K562 (cell line): ENCODE results near the gene EGF. TPM values are rescaled to one million over a fixed set of nuclear protein-coding genes. Genes with fewer than 3 reads are reported as not detected.
A peak's percentile ranks its signal among the peaks of the same experiment; 100 is the strongest.

Source experiments
- ARHGAP35 ChIP-seq: fragments of 450-650 bp; IDR thresholded peaks from 2 replicates; pipeline ENCODE4 v1.6.1; 2018; ENCODE audit not compliant: partially characterized antibody
- BCOR ChIP-seq: fragments of 450-650 bp; IDR thresholded peaks from 2 replicates; pipeline ENCODE4 v1.6.1; 2016
- CREB1 ChIP-seq, 2 experiments: sonication (generic) in 1 of 2; formaldehyde crosslinking in 1 of 2; IDR thresholded peaks; 2 replicates each; pipeline versions ENCODE4 v1.6.1 to v1.8.0; 2012 to 2022; ENCODE audit warnings: inconsistent platforms in 1 of 2, mild to moderate bottlenecking in 1 of 2, missing genetic modification reagents in 1 of 2, moderate library complexity in 1 of 2
- CREM ChIP-seq: IDR thresholded peaks from 2 replicates; pipeline ENCODE4 v1.6.1; 2014; ENCODE audit warnings: antibody characterized with exemption, low read depth
- CTBP1 ChIP-seq: fragments of 450-650 bp; IDR thresholded peaks from 2 replicates; pipeline ENCODE4 v1.6.1; 2016; ENCODE audit warnings: borderline replicate concordance
- EGR1 ChIP-seq: fragments of 450-650 bp; conservative IDR thresholded peaks from 2 replicates; pipeline ENCODE4 v1.6.1; 2017; ENCODE audit warnings: mild to moderate bottlenecking
- GTF2E2 ChIP-seq: fragments of 200-800 bp; sonication (Bioruptor generic); IDR thresholded peaks from 2 replicates; pipeline ENCODE4 v1.6.1; 2016; ENCODE audit warnings: missing genetic modification characterization, missing compliant biosample characterization
- HBP1 ChIP-seq: fragments of 450-650 bp; formaldehyde crosslinking; IDR thresholded peaks from 2 replicates; pipeline ENCODE4 v1.4.0; 2022; ENCODE audit warnings: missing genetic modification characterization
- HDAC1 ChIP-seq, 2 experiments: fragments of 450-650 bp; IDR thresholded peaks; 2 replicates each; pipeline ENCODE4 v1.6.1; 2016 to 2017; ENCODE audit warnings: inconsistent platforms in 1 of 2, mild to moderate bottlenecking in 1 of 2, moderate library complexity in 1 of 2
- MXI1 ChIP-seq: IDR thresholded peaks from 2 replicates; pipeline ENCODE4 v1.6.1; 2011; ENCODE audit warnings: low read depth, mild to moderate bottlenecking, improper control_type of control experiment, low read length
- MYNN ChIP-seq, 2 experiments: sonication (generic); formaldehyde crosslinking in 1 of 2; IDR thresholded peaks; 2 replicates each; pipeline versions ENCODE4 v1.5.0 to v1.6.1; 2016 to 2020; ENCODE audit warnings: antibody characterized with exemption in 1 of 2, missing genetic modification reagents in 1 of 2
- PCBP2 ChIP-seq: fragments of 200-400 bp; formaldehyde crosslinking; IDR thresholded peaks from 2 replicates; pipeline ENCODE4 v1.6.1; 2018; ENCODE audit warnings: low read length, low read depth, mild to moderate bottlenecking, moderate library complexity; ENCODE audit not compliant: poor library complexity, severe bottlenecking
- PTBP1 ChIP-seq: fragments of 200-400 bp; formaldehyde crosslinking; IDR thresholded peaks from 2 replicates; pipeline ENCODE4 v1.6.1; 2017; ENCODE audit warnings: low read depth, low read length
- RBFOX2 ChIP-seq: fragments of 200-400 bp; formaldehyde crosslinking; IDR thresholded peaks from 2 replicates; pipeline ENCODE4 v1.6.1; 2017; ENCODE audit warnings: low read depth, mild to moderate bottlenecking, low read length, moderate library complexity
- RBM22 ChIP-seq: fragments of 200-400 bp; formaldehyde crosslinking; IDR thresholded peaks from 2 replicates; pipeline ENCODE4 v1.6.1; 2018; ENCODE audit warnings: low read length, low read depth; ENCODE audit not compliant: poor library complexity, severe bottlenecking
- RNF2 ChIP-seq: sonication (generic); IDR thresholded peaks from 2 replicates; pipeline ENCODE4 v1.6.1; 2016
- SREBF2 ChIP-seq: sonication (generic); formaldehyde crosslinking; IDR thresholded peaks from 2 replicates; pipeline ENCODE4 v1.4.0; 2020; ENCODE audit warnings: mild to moderate bottlenecking, missing genetic modification reagents
- U2AF1 ChIP-seq: fragments of 200-400 bp; formaldehyde crosslinking; optimal IDR thresholded peaks from 2 replicates; pipeline ENCODE3; 2017; ENCODE audit warnings: mild to moderate bottlenecking, low read depth, low read length, moderate library complexity
- ZNF354B ChIP-seq: fragments of 250-450 bp; sonication (Bioruptor Pico); IDR thresholded peaks from 2 replicates; pipeline ENCODE4 v1.4.0; 2020
- ZNF764 ChIP-seq: fragments of 250-450 bp; sonication (Bioruptor Pico); IDR thresholded peaks from 2 replicates; pipeline ENCODE4 v1.4.0; 2020; ENCODE audit warnings: low read depth, mild to moderate bottlenecking, moderate library complexity
- ZSCAN32 ChIP-seq: fragments of 450-650 bp; formaldehyde crosslinking; IDR thresholded peaks from 2 replicates; pipeline ENCODE4 v1.4.0; 2020; ENCODE audit warnings: mild to moderate bottlenecking, moderate library complexity
- polyA plus RNA-seq, 8 experiments: library from polyadenylated mRNA; depleted of rRNA in 4 of 8; stranded (reverse) in 5 of 8; unstranded in 3 of 8; fragments of >200 nt; fragmentation: Nextera tagmentation in 2 of 8; fragmentation: Illumina TruSeq in 1 of 8; extraction: Ambion mirVana in 2 of 8; extraction: Trizol in 1 of 8; gene quantifications; 2 replicates each; pipeline versions ENCODE4 v1.2.1 to v1.2.3, GENCODE V29; 2011 to 2014; ENCODE audit warnings: inconsistent platforms in 1 of 8, missing spikeins in 1 of 8
- total RNA-seq, 7 experiments: library from RNA; depleted of rRNA in 6 of 7; stranded (reverse); fragments of >200 nt in 6 of 7; fragmentation: Illumina TruSeq in 2 of 7; extraction: Trizol in 2 of 7; gene quantifications; 2 replicates each; pipeline versions ENCODE4 v1.2.1 to v1.2.3, GENCODE V29; 2011 to 2021; ENCODE audit warnings: low replicate concordance in 1 of 7
- TF ChIP-seq, protein P1 (sequence below), 2 experiments: fragments of 450-650 bp; conservative IDR thresholded peaks; 2 replicates each; pipeline ENCODE4 v1.6.1; 2017; ENCODE audit warnings: mild to moderate bottlenecking in 2 of 2, moderate library complexity in 2 of 2
- TF ChIP-seq, protein P2 (sequence below): IDR thresholded peaks from 2 replicates; pipeline ENCODE4 v1.6.1; 2011; ENCODE audit not compliant: insufficient read length; ENCODE audit errors: extremely low read depth
- TF ChIP-seq, protein P3 (sequence below): sonication (generic); formaldehyde crosslinking; IDR thresholded peaks from 2 replicates; pipeline ENCODE4 v1.8.1; 2023; ENCODE audit warnings: mild to moderate bottlenecking, missing genetic modification reagents, moderate library complexity

Gene EGF
- total and polyA plus RNA-seq, 9 of the 15 experiments (the other 6 are each of a cell fraction or from before 2014, with no cell fraction given): 0.32 to 3.1 (median 1.3) TPM

DNA sequence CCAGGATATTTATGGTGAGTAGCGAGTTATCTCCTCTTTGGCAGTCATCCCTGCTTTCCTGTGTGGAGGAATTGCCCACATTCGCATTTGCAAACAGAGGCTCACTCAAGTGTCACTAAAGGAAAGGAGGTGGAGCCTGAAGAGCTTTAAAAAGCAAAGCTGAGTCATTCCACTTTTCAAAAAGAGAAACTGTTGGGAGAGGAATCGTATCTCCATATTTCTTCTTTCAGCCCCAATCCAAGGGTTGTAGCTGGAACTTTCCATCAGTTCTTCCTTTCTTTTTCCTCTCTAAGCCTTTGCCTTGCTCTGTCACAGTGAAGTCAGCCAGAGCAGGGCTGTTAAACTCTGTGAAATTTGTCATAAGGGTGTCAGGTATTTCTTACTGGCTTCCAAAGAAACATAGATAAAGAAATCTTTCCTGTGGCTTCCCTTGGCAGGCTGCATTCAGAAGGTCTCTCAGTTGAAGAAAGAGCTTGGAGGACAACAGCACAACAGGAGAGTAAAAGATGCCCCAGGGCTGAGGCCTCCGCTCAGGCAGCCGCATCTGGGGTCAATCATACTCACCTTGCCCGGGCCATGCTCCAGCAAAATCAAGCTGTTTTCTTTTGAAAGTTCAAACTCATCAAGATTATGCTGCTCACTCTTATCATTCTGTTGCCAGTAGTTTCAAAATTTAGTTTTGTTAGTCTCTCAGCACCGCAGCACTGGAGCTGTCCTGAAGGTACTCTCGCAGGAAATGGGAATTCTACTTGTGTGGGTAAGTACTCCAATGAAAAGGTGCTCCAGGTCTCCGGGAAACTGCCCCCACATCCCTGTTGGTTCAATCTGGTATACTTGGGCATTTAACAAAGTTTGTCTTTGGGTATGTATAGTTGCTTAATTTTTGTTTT lies at the start of gene EGF (continued):
- TF ChIP-seq HBP1: no peak
- no peak for TF ChIP-seq EGR1
- no peak for TF ChIP-seq PTBP1
- no peak for TF ChIP-seq RBM22
- TF ChIP-seq ZNF764 (CRISPR knock-in tag): no peak
- TF ChIP-seq GTF2E2: peak; percentile 70; the same call in 1 of the 2 replicates
- TF ChIP-seq RNF2: no peak
- TF ChIP-seq MXI1: no peak
- no peak for TF ChIP-seq CREM
- no peak for TF ChIP-seq HDAC1 (IDR thresholded peaks at IDR 0.05)
- TF ChIP-seq CTBP1: peak; percentile 29; the same call in 1 of the 2 replicates
- no peak for TF ChIP-seq PCBP2
- TF ChIP-seq ARHGAP35: no peak
- TF ChIP-seq ZNF354B (CRISPR knock-in tag): no peak
- TF ChIP-seq, protein P1, sequence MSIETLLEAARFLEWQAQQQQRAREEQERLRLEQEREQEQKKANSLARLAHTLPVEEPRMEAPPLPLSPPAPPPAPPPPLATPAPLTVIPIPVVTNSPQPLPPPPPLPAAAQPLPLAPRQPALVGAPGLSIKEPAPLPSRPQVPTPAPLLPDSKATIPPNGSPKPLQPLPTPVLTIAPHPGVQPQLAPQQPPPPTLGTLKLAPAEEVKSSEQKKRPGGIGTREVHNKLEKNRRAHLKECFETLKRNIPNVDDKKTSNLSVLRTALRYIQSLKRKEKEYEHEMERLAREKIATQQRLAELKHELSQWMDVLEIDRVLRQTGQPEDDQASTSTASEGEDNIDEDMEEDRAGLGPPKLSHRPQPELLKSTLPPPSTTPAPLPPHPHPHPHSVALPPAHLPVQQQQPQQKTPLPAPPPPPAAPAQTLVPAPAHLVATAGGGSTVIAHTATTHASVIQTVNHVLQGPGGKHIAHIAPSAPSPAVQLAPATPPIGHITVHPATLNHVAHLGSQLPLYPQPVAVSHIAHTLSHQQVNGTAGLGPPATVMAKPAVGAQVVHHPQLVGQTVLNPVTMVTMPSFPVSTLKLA (conservative IDR thresholded peaks at IDR 0.05): no peak
- TF ChIP-seq, protein P2, sequence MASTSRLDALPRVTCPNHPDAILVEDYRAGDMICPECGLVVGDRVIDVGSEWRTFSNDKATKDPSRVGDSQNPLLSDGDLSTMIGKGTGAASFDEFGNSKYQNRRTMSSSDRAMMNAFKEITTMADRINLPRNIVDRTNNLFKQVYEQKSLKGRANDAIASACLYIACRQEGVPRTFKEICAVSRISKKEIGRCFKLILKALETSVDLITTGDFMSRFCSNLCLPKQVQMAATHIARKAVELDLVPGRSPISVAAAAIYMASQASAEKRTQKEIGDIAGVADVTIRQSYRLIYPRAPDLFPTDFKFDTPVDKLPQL: no peak
- no peak for TF ChIP-seq MYNN (IDR thresholded peaks at IDR 0.05)
- no peak for TF ChIP-seq MYNN (CRISPR knock-in tag; IDR thresholded peaks at IDR 0.05)
- TF ChIP-seq, protein P3, sequence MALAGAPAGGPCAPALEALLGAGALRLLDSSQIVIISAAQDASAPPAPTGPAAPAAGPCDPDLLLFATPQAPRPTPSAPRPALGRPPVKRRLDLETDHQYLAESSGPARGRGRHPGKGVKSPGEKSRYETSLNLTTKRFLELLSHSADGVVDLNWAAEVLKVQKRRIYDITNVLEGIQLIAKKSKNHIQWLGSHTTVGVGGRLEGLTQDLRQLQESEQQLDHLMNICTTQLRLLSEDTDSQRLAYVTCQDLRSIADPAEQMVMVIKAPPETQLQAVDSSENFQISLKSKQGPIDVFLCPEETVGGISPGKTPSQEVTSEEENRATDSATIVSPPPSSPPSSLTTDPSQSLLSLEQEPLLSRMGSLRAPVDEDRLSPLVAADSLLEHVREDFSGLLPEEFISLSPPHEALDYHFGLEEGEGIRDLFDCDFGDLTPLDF (CRISPR knock-in tag): no peak
- TF ChIP-seq U2AF1: no peak
- no peak for TF ChIP-seq BCOR
- 0 out of 2 replicates have a peak, but pooled peaks have one; percentile 25 for TF ChIP-seq RBFOX2
- no peak for TF ChIP-seq SREBF2
- no peak for TF ChIP-seq ZSCAN32 (CRISPR knock-in tag)
- peak; percentile 10; the same call in 1 of the 2 replicates for TF ChIP-seq CREB1 (IDR thresholded peaks at IDR 0.05)
- no peak for TF ChIP-seq CREB1 (CRISPR knock-in tag; IDR thresholded peaks at IDR 0.05)
